T follicular helper cell (primary cell): ENCODE measurements around the gene LRRTM4.
"Not testable (repeated sequence)": the region's sequence is repeated elsewhere in the genome, so short reads cannot be mapped to it uniquely, and the experiment has no call there.

ENCODE experiments used
- DNase-seq: peaks from one replicate; pipeline ENCODE4 v3.0.0-alpha.2; 2020; ENCODE audit warnings: low read depth

Gene LRRTM4

DNA sequence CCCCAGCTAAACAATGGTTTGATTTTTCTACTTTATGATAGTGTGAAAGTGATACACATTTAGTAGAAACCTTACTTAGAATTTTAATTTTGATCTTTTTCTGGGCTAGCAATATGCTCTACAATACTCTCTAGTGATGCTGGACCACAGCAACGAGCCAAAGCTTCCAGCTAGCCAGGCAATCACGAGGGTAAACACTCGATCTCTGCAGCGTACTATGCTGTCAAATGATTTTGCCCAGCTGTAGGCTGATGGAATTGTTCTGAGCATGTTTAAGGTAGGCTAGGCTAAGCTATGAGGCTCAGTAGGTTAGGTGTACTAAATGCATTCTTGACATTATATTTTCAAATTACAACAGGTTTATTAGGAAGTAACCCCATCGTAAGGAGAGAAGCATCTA, 207.5 kb downstream of the LRRTM4 start:
- DNase-seq, result no peak

- no peak for DNase-seq
These were observed 211.8 kb downstream of the LRRTM4 start for GRCh38 chr2:77310416-77310815.

GRCh38 chr2:77309725-77310124, 212.5 kb downstream of the LRRTM4 start:
- DNase-seq, result no peak

DNA sequence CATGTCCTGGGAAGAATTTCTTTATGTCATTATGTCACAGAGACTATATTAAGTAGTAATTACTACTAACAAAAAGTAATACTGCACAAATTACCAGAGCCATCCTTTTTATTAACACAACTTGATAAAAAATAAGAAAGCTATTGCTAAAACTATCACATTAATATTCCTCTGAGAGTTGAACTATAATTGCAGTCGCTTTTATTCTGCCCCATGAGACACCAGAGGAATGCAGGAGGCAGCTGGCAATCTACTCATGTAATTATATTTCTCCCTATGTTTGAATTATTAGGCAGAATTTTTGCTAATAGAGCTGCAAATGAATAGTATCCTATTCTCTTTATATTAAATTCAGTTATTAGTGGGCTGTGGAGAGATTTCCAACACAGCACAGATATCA, 220.7 kb downstream of the LRRTM4 start:
- no peak for DNase-seq

DNA sequence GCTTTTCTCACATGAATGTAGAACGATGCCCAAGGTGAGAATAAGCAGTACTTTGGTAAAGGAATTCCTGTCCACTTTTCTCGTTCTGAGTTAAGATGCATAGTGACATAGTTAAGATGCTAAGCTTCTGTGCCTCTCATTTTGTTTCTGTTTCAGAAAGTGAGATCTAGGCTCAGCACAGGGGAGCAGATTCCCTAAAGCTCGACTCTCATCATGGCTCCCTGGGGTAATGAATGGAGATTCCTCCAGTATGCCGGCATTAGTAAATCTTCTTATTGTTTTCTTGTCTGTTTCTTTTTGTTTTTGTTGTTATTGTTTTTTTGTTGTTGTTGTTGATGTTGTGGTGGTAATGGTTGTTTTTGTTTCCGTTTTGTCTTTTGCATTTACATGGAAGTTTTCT, 225.4 kb downstream of the LRRTM4 start:
- DNase-seq, result no peak

DNA sequence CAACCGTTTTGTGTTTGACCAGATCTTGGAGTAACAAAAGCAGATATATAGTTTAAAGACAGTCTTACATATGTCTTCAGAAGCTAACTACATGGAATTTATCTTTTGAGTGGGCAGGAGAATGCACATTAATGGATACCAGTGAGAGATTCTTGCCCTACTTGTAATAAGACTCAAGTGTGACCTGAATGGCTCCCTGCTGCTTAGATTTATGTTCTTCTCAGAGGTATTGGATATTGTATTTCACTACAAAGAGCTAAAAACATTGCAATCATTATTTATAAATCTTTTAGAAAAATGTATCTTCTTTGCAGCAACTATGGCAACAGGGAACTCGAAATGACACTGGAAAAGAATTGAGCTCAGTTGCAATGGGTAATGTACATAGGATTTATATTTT, 227.7 kb downstream of the LRRTM4 start:
- DNase-seq, result no peak

DNA sequence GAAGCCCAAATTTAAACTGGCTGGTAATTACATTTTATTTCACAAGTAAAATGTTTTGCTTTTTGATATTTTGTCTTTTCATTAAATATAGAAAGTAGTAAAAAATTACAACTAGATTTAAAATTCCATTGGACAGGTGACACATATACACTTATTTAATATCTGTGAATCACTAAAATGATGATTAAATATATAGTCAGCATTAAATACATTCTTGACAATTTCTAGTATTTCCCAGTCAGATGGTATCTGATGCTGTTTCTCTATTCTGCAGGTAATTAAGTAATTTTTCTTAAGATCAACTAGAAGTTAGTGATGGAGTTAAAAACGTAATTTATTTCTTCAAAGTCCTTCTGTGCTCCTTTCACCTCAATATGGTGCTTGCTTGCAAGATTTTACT, 237.8 kb downstream of the LRRTM4 start:
- DNase-seq, result no peak

- DNase-seq, result no peak
These were observed 250.9 kb downstream of the LRRTM4 start for GRCh38 chr2:77271262-77271661.

DNA sequence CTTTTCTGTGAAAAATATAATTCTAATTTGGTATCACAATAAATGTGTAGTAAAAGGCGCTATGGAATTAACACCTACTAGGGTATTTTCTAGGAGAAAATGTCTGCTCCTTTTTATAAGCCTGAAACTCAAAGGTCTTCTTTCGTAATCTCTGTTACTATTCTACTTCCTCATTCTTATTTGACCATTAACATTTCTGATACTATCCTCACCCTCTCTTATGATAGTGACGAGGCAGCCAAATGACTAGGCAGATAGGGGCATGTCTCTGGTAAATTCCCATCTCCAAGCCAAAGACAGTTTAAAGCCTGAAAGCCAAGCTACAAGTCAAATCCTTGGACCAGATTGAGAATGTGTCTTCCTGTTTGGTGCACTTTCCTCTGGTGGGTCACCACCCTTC, 251.7 kb downstream of the LRRTM4 start:
- no peak for DNase-seq

- DNase-seq, result no peak
These were observed 253.6 kb downstream of the LRRTM4 start for GRCh38 chr2:77268626-77269025.

DNA sequence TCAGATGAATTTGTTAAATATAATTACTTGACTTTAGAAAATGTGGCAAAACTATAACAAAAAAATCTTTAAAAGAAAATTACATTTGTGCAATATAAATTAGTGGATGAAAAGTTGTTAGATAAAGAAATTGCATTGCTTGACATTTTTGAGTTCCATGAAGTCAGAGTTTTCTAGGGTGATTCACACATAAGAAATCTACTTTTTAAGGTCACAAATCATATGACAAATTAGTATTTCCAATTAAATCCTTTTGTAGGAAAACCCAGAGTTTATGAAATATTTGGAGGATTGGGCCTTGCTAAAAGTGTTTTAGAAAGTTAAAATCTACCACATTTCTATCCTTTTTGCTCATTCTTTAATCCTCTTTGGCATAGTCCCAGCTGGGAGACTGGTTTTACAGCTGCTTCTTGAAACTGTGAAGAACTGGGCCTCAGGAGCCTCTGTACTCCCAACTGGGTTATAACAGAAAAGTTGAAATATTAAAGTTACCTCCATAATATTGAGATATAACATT, 289.2 kb downstream of the LRRTM4 start:
- DNase-seq, result no peak

DNA sequence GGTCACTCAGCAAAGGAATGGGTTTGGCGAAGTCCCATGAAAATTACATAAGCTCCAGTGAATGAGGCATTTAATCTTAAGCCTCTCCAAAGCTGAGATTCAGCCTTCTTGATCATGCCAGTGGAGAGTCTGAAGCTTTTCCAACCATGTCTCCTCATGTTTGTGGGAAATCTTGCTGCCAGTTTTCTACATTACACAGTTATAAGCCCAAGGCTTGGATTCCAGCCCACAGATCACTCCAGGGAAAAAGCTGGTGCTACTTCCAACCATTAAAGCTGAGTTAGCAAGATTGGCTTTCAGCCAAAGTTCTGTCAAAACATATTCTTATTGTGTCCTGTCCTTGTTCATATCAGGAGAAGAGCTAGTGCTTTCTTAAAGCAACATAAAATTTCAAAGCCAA, 293.8 kb downstream of the LRRTM4 start:
- DNase-seq, result no peak

- DNase-seq, result no peak
These were observed 311.5 kb downstream of the LRRTM4 start for GRCh38 chr2:77210725-77211124.

GRCh38 chr2:77207331-77207730, 314.8 kb downstream of the LRRTM4 start:
- DNase-seq, result no peak

DNA sequence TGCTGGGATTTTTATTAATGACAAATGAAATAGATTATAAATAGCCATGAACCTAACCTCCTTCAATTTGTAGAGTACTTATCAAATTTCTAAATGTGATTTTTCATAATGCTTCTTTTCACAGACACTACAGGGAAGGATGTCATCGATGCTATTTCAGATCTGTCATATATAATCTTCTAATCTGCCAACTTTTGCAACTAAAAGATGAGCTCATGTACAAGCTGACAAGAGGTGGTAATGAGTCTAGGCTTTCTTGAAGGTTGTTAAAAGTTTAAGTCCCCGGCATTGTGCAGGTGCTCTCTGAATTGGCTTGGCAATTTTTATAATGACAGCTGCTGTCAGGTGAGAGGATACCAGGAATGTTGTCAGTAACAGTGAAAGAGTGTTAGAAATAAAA, 320.4 kb downstream of the LRRTM4 start:
- no peak for DNase-seq

DNA sequence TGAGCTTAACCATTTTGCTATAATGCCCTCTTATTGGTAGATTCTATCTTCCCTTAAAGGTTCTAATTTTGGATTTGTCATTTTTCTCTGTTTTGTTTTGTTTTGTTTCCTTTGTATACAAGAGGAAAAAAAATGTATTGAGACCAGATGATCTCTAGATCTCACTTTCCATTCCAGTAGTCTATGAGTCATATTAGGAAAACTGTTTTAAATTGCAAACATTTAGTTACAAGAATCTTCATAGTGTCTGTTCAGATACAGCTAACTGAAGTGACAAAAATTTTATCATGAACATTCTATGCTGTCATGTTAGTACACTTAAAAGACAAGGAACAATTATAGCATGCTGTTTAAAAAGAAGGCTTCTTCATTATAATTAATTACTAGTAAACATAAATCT, 322.8 kb downstream of the LRRTM4 start:
- DNase-seq, result no peak

DNA sequence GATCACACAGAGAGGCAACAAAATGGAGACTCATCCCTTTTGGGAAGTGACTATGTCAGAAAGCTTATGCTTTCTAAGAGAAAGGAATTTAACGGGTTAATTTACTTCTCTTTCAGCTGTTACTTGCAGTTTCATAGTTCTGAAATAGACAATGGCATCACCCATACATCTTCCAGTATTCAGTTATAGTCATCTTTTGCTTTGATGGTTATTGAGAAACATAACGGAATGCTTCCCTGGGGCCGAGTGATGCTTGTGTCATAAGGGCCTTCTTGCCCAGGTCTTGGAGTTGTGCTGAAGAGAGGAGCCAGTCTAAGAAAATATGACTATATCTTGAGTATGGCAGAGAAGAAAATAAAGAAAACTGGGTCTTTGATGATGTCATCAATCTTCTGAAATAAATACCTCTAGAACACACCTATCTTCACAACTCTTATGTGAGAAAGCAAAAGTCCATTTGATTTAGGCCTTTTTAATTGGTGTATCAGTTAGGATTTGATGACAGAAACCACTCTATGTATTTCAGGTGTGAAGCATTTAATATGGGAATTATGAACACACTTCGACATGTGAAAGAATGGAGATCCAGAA, 328.2 kb downstream of the LRRTM4 start:
- no peak for DNase-seq

- DNase-seq, result no peak
These were observed 329.3 kb downstream of the LRRTM4 start for GRCh38 chr2:77192811-77193289.

DNA sequence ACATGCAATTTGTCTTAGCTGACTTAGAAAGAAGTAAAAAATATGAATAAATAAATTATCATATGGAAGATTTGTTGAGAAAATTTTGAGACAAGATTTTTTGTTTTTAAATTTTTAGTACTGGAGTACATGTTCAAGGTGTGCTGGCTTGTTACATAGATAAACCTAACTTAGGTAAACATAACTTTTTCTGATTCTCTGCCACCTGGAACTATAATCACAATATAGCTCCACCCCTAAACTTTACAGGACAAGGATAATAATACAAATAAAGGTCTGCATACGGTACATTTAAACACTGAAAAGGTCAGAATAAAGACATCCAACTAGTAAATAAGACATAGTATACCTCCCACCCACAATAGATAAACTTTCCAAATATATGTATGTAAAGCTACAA, 330.5 kb downstream of the LRRTM4 start:
- DNase-seq, result no peak

DNA sequence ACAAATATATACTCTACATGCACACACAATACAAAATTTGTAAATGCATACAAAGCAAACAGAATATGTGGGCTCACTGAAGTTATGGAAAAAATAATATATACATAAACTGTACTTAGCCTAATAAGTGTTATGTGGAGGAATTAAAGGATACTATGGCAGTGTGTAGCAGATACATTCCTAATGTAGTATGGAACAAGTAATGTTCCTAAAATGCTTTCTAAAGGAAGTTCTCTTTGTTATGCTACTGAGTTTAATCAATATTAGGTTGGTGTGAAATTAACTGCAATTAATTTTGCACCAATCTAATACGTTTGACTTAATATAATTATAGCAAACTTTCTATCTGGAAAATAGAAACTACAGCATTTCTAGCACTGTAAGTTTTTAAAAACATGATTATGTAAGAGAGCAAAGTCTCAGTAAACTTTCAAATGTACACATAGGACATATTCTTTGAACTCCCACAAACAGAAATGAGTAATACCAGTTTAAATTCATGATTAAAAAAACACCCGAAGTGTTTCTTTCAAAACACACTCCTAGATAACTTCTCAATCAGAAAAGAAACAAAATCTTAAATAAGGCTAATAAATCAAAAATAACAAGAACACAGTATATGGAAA, 331.3 kb downstream of the LRRTM4 start:
- no peak for DNase-seq

- no peak for DNase-seq
These were observed 337.1 kb downstream of the LRRTM4 start for GRCh38 chr2:77185052-77185451.

GRCh38 chr2:77179297-77179696, 342.9 kb downstream of the LRRTM4 start:
- no peak for DNase-seq

DNA sequence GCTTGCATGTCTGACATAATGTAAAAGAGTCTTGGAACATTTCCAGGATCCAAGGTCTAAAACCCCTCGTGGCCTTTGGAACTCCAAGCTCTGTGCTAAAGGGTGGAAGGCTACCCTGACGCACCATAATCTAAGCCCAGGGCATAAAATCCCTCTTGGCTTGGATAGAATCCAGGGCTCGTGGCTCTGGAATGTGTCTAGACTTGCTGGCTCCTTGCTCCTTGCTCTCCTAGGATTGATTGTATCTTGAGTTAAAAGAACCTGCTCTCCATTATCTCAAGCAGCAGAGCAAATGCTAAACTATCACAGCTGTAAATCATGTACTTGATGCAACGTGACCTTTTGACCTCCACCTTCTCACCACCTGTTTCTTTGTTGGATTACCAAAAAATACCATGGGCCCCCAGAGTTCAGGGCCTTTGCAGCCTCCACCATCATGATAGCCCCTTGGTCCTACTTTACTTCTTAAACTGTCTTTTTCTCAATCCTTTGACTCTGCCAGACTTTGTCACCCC, 346.9 kb downstream of the LRRTM4 start:
- not testable (repeated sequence) for DNase-seq

GRCh38 chr2:77169426-77169825, 352.8 kb downstream of the LRRTM4 start:
- DNase-seq, result no peak
